ENCODE data around the gene MORN1.
"Not testable (repeated sequence)": the region's sequence is repeated elsewhere in the genome, so short reads cannot be mapped to it uniquely, and the experiment has no call there.

Gene MORN1

DNA sequence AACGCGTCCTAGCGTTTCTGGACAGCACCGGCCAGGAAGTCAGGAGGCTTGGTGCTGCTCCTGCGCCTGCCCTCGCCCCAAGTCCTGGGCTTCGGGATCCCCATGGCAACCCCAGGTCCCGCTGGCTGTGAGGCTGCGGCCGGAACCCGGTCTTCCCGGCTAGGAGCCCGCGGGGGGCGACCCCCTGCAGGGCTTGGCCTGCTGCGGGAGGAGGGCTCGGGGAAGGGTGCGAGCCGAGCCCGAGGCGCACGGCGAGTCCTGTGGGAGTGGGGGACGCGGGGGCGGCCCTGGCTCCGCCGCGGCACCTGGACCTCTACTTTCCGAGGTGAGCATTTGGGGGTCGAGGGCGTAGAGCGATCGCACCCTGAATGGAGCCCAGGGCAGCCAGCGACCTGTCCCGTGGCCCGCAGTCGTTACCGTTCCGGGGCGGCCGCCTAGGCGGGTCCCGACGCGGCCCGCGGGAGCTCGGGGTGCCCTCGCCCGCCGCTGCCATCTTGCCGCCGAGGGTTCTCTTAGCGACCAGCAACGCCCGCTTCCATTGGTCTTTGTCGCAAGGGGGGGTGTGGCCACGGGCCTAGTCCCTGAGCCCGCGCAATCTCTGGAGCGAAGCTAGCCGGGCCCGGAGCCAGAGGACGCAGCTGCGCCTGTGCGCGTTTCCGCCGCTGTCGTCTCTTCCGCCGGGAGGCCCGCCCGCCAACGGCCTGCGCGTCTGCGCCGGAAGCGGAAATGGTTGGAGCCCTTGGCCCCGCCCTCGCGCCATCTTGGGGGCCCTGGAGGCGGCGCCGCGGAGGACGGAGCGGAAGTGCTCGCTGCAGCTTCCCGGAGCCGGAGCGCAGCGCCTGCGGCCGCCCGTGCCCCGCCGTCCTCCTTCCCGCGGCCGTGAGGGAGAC, at the start of gene MORN1, which contains the start of gene RER1:
Gene MORN1, minus strand, starts transcription at position 514 of the 890 bp plus-strand sequence. Its CDS starts 21 bp downstream, at position 493.
Gene RER1, plus strand, starts transcription at position 801 of the 890 bp plus-strand sequence. CDS start 3,950 bp downstream, outside the sequence.
- DNase-seq, result peak; percentile 100

DNA sequence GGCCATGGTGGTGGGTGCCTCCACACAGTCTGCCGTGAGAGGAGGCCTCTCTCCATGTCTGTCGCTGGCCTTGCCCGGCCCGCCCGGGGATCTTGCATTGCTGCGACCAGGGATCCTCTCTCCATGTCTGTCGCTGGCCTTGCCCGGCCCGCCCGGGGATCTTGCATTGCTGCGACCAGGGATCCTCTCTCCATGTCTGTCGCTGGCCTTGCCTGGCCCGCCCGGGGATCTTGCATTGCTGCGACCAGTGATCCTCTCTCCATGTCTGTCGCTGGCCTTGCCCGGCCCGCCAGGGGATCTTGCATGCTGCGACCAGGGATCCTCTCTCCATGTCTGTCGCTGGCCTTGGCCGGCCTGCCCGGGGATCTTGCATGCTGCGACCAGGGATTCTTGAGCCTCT, 49.0 kb upstream of the MORN1 start:
- not testable (repeated sequence) for DNase-seq

DNA sequence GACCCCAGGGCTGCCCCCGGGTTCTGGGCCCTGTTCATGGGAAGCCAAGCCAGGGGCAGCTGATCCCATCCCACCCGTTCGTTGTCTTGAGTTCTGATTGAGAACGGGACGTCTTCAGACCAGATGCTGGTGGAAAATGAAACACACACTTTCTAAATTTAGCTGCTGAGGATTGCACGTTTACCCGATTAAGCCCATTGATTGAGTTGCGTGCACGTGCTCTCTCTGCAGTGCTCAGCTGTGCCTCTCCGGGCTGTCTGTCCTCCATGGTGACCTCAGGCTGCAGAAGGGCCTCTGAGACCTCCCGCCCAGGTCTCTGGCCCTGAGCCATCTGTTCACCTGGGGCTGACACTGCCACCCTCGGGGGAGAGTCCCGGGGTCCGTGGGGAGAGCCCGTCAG, 48.0 kb upstream of the MORN1 start:
- peak; percentile 46 for DNase-seq

GRCh38 chr1:2438641-2439040, 47.3 kb upstream of the MORN1 start:
- DNase-seq, result no peak

GRCh38 chr1:2438038-2438437, 46.7 kb upstream of the MORN1 start:
- peak; percentile 78 for DNase-seq

- DNase-seq, result no peak
Measured at GRCh38 chr1:2437617-2438016, 46.3 kb upstream of the MORN1 start.

DNA sequence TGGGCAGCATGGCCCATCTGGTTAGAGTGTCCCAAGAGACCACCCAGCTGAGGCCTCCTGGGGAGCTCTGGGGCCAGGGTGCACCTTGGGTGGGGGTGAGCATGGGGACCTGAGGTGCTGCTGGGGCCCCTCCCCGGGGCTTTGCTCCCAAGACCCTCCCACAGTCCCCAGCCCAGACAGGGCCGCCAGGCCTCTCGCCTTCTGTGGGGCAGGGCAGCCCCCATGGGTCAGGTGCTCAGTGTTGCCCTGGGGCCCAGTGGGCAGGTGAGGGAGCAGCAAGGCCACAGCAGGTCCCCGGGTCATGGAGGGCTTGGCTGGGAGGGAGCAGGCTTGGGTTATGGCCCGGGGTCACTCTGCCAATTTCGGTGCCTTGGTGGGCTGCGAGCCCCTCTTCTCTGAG, 45.5 kb upstream of the MORN1 start:
- no peak for DNase-seq

DNA sequence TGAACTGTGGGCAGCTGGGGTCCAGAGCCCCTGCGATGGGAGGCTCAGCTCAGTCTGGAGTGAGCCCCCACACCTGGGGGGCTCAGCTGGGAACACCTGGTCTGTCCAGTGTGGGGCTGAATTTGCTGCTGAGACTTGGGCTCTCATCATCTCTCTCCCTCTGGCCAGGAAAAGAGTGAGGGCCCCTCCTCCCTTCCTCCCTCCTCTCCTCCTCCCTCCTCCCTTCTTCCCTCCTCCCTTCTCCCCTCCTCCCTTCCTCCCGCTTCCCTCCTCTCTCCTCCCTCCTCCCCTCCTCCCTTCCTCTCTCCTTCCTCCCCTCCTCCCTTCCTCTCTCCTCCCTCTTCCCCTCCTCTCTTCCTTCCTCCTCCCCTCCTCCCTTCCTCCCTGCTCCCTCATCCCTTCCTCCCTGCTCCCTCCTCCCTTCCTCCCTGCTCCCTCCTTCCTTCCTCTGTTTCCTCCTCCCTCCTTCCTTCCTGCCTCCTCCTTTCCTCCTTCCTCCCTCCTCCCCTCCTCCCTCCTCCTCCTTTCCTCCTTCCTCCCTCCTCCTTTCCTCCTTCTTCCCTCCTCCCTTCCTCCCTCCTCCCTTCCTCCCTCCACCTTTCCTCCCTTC, 44.5 kb upstream of the MORN1 start:
- no peak for DNase-seq

DNA sequence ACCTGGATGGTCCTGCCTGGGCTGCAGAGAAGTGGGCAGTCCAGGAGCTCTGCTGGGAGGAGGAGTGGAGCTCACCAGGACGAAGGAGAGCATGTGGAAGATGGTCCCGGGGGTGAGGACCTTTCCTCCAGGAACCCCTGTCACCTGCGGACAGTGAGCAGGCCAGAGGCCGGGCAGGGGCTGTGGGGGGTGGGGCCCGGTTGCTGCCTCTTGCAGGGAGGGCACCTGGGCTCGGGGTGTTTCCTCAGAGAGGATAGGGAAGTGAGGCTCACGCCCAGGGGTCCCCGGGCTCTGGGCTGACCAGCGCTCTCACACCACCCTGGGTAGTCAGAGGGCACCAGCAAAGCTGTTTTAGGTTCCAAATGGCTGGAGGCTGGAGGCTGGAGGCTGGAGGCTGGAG, 43.7 kb upstream of the MORN1 start:
- DNase-seq, result no peak

GRCh38 chr1:2433936-2434655, 42.7 kb upstream of the MORN1 start:
- DNase-seq, result no peak

DNA sequence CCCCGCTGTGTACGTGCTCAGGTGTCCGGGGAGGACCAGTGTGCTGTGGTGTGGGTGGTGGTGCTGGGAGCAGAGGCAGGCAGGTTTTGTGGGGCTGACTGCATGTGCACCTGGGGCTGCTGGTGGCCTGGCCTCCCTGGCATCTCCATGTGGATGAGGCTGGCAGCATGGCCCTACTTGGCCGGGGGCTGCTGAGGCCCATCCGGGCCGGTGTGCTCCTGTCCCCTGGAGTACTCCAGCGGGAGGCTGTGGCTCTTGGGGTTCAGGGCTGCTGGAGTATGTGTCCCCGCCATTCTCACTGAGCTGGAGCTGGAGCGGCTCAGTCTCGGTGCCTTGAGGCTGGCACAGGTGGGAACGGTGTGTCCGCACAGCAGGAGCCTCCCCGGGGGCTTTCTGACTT, 41.8 kb upstream of the MORN1 start:
- no peak for DNase-seq

- DNase-seq, result no peak
Measured at GRCh38 chr1:2432441-2432844, 41.1 kb upstream of the MORN1 start.

DNA sequence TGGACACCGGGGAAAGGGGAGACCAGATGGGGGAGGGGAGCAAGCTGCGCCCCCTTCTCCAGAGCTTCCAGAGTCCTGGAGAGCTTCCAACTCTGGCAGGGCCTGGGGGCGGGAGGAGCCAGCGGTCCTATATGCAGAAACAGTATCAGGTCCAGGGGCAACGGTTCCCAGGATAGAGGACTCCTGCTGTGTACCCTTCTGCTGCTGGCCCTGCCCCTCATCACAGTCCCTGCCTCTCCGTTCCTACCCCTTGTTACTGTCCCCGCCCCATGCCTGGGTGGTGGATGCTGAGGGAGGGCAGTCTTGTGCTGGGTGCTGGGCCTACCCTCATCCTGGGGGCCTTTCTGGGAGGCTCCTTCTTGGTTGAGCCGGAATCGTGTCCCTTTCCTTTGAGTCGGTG, 40.2 kb upstream of the MORN1 start:
- DNase-seq, result no peak

GRCh38 chr1:2431103-2431502, 39.7 kb upstream of the MORN1 start:
- no peak for DNase-seq

- no peak for DNase-seq
Measured at GRCh38 chr1:2430592-2430973, 39.2 kb upstream of the MORN1 start.

DNA sequence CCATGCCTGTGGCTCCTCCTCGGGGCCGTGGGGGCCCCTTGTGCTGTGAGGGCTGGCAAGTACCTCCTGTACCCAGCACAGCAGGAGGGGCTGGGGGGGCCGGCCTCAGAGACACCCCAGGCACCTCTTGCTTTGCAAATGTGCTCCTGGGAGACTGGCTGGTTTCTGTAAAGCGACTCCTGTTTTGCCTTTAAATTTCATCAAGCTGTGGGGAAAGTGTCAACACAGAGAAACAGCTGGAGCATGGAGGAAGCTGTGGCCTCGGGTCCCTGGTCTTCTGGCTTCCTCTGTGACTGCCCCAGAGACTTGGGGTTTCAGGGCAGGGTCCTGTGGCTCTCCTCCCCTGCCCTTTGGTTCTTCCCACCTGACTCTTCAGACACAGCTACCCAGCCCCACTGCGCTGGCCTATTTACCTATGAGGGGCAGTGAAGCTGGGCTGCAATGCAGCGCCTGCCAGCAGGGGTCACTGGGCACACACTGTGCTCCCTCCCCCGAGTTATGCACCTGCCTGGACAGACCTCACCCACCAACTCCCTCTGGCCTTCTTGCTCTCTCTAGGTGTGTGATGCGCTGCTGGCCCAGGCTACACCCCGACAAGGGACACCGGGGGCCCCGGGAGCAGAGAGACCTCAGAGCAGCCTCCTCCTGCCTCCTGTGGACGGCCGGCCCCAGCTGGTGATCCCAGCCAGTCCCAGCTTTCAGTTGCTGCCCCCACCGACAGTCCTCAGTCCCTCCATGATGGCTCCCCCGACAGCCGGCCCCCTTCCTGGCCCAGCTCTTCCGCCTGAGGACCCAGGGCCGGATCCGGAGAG, 38.6 kb upstream of the MORN1 start:
- DNase-seq, result peak; percentile 47

GRCh38 chr1:2428490-2428889, 37.1 kb upstream of the MORN1 start:
- DNase-seq, result no peak

DNA sequence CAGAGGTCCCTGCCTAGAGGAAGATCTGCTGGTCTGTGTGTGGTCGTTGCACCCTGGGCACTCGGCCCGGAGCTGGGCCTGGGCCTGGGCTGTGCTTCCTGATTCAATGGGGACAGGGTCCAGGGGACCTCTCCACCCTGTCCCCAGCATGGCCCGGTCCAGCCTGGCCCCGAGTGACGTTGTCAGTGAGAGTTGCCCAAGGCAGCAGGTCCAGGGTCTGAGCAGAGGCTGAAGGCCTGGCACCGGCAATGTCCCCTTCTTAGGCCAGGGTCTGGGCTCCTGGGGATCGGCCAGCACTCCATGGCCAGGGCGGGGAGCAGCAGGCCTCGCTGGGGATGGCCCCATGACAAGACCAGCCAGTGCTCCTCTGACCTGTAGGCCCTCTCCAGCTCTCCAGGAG, 36.6 kb upstream of the MORN1 start:
- no peak for DNase-seq

GRCh38 chr1:2427051-2427450, 35.7 kb upstream of the MORN1 start:
- no peak for DNase-seq

DNA sequence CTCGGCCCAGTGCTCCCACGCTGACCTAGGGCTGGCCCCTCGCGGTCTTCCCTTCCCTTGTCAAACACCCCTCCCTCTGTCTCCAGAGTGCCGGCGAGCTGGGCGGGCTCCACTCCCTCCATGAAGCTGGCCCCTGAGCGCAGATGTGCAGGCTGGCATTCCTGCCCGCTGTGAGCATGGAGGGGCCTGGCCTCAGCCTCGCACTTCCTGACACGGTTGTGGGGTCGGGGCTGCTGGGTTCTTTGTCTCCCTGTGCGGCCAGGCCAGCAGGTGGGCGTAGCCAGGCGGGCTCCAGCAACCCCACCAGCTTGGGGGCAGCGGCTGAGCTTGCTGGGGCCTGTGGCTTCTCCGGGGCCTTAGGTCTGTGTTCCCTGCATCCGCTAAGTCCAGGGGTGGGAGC, 35.2 kb upstream of the MORN1 start:
- DNase-seq, result no peak

DNA sequence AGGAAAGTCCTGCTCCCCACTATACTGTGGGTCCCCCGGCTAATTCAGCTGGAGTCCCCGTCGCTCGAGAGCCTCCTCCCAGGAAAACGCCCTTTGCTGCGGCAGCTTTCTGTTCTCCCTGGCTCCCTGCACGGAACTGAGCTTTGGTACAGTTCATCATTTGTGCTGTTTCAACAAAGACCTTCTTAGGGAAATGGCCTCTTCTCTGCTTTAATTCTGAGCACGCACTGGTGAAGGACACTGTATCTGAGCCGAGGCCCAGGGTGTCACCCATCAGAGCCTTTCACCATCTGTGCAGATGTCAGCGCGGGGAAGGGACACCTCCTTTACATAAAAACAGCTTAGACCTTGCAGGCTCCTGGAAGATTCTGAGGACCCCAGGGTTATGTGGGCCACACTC, 34.5 kb upstream of the MORN1 start:
- no peak for DNase-seq

DNA sequence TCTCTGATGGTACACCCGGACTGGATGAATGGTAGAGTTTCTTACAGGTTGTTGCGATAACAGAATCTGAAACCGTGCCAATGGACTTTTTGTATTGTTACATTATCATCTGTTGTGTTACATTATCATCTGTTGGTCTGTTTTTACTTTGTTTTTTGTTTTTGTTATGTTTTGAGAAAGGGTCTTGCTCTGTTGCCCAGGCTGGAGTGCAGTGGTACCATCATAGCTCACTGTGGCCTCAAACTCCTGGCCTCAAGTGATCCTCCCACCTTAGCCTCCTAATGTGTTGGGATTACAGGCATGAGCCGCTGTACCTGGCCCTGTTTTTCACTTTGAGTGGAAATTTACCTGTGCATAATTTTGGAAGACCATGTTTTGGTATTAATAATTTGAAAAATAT, 31.2 kb upstream of the MORN1 start:
- DNase-seq, result no peak

GRCh38 chr1:2419416-2419815, 28.1 kb upstream of the MORN1 start:
- no peak for DNase-seq
